Mesenteric fat pad (tissue), 1 donor: ENCODE data around the gene ODF2L. TPM values are rescaled to one million over a fixed set of nuclear protein-coding genes. Genes with fewer than 3 reads are reported as not detected.
A peak's percentile ranks its signal among the peaks of the same experiment; 100 is the strongest.

Experiments used
- DNase-seq: peaks from one replicate; pipeline ENCODE4 v3.0.0-alpha.2; 2020; ENCODE audit warnings: low spot score
- long read RNA-seq: library from polyadenylated mRNA; unstranded; transcript quantifications from one replicate; pipeline ENCODE4 v2.0.0, GENCODE V29; 2020
- total RNA-seq: library from RNA; stranded (reverse); fragmentation: NEBNext Ultra II Directional; extraction: Animal tissue kit (Norgen Biotek cat#: 25700); gene quantifications from one replicate; pipeline ENCODE4 v1.2.1, GENCODE V29; 2021
- donor health status: DM: yes; HTN: yes; CAD: no.

Gene ODF2L, protein sequence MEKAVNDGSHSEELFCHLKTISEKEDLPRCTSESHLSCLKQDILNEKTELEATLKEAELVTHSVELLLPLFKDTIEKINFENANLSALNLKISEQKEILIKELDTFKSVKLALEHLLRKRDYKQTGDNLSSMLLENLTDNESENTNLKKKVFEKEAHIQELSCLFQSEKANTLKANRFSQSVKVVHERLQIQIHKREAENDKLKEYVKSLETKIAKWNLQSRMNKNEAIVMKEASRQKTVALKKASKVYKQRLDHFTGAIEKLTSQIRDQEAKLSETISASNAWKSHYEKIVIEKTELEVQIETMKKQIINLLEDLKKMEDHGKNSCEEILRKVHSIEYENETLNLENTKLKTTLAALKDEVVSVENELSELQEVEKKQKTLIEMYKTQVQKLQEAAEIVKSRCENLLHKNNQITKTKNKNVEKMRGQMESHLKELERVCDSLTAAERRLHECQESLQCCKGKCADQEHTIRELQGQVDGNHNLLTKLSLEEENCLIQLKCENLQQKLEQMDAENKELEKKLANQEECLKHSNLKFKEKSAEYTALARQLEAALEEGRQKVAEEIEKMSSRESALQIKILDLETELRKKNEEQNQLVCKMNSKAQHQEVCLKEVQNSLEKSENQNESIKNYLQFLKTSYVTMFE
- 48.2 TPM for total RNA-seq
- long read RNA-seq, transcript ODF2L-213 (2 exons, 1,650 nt): major isoform, 8 of 65 reads
- long read RNA-seq, partial matches to known transcripts: 25 of 65 reads
- long read RNA-seq, other reads (novel, unspliced or antisense): 27 of 65 reads

DNA sequence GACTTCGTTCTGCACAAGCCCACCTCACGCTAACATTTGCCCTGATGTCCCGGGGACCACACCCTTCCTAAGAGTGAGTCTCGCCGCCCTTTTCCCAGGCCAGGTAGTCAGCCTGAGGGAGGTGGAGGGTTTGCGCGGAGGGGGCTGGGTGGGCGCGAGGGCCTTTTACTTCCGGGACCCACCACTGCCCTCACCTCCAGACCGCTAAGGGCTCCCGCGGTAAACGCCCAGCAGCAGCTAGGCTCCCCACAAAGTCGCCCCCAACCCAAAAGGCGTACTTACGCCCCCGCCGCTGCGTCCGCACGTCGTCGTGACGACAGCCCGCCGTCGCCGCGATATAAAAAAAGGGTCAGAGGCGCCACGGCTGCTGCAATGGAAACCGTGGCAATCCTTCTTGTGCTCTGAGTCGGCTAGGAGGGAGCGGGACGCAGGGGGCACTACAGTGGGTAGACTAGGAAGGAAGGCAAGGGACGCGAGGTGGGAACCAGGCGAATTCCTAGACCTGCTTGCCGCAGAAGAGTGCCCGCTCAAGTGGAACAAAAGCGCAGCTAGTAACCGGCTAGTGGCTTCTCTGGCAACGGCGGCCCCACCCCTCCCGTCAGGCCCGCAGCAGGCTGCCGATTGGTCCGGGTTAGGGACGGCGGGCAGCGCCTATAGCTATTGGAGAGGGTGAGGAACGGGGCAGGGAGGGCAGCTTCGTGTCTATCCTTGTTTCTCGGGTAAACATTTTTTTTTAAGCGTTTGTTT lies at the start of gene ODF2L:
Gene ODF2L, minus strand, starts transcription at position 573 of the 747 bp plus-strand sequence. CDS start 9,296 bp downstream, outside the sequence.
- DNase-seq: peak; percentile 95

DNA sequence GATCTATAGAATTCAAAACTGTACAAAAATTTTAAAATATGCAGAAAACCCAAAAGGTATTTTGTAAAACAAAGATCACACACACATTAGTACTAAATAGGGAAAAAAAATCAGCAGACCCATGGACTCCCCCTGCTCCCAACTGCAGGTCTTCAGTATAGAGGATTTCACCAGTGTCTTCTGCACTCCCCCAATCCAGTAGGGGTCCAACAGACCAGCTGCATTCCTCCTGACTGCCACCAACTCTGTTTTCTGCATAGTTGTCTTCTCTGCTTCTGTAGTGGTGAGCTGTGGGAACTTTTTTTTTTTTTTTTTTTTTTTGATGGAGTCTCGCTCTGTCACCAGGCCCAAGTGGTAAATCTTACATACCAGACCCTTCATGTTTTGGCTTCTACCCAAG lies 49.8 kb upstream of the ODF2L start:
- no peak for DNase-seq

DNA sequence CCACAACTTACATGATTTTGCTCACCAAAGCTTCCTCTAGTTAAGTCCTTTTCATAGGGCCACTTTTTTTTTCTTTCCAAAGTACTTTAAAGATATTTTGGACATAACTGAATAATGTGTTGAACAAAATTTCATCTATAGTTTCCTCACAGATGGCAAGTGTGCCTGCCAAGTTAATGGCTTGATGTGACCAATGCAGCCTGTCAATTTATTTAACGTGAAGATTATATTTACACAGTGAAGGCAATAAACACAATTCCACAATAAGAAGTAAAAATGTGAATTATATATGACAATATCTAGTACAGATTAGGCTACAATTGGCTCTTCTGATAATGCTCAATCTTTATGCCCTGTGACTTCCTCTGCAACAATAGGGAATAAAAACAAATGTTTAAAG lies 45.9 kb upstream of the ODF2L start:
- DNase-seq: no peak

DNA sequence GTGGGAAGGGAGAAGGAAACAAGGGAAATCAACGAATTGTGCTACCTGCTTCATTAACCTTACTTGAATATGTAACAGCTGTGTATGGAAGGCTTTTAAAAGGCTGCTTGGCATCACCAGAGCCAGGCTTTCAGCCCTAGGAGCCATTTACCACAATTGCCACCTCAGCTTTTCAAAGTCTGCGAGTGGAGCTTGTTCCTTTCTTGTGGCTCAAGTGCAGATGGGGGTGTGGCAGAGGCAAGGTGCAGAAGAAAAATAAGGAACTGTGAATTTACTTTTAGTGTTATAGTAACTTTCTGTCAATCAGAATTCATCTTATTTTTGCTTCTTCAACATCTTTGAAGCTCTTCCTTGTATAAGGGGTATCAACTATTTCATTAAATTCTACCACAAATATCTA lies 45.5 kb upstream of the ODF2L start:
- no peak for DNase-seq

DNA sequence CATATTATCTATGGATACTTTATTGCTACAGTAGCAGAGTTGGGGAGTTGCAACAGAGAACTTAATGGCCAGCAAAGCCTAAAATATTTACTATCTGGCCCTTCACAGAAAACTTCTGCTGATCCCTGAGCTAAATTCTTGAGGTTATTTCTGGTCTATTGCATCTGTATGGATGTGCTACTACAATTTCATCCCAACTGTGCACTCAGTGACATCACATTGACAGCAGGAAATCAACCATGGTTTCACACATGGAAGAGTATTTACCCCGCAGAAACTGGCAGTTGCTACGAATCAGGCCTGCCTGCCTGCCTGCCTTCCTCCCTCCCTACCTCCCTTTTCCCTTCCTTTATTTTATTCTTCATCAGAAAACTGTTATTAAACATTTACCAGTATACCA lies 39.9 kb upstream of the ODF2L start:
- no peak for DNase-seq

DNA sequence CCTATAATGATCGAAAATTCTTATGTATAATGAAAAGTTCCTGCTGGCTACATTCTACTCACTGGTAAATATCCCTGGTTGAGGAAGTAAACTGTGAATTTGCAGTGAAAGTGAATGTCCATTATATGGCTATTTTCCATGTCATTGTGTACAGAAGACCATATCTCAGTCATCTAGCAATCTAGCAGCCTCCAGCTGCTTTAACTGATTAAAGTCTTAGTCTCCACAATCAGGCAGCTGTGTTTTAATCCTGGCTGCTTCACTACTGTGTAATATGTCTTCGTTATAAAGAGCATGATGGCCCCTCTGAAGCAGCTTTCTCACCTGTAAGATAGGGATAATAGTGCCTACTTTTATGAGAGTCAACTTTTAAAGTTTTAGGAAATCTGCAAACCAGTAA lies 39.2 kb upstream of the ODF2L start:
- DNase-seq: no peak

DNA sequence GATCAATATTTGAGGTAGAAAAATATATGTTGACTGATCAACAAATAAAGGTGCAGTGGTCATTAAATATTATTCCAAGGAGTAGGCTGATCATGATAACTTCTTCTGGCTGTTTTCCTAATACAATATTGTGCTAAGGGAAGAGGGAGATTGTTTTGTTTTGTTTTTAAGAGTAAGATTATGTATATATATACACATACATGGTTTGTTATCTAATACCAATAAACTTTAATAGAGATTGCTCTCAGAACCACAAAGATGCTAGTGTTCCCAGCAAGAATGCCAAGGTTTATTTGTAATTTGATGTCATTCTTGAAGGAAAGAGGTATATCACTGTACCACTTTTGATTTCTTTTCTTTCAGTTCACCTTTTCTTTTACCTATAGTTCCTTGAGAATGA lies 37.9 kb upstream of the ODF2L start:
- DNase-seq: no peak

DNA sequence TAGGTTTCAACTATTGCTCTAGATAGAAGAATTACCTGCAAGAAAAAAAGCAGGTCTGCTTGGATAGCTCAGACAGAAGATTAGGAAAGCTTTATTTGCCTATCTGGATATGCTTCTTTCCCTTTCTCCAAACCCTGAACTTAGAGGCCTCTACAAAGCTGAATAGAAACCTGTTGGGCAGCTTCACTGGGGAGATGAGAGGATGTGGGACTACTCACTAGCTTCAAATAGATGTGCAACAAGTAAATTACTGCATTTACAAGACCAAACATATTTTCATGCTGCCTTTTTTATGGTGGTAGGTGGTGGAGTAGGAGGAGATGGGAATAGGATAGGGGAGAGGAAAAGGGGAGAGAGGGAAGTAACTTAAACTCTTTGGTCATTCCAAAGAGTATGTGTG lies 34.3 kb upstream of the ODF2L start:
- no peak for DNase-seq

DNA sequence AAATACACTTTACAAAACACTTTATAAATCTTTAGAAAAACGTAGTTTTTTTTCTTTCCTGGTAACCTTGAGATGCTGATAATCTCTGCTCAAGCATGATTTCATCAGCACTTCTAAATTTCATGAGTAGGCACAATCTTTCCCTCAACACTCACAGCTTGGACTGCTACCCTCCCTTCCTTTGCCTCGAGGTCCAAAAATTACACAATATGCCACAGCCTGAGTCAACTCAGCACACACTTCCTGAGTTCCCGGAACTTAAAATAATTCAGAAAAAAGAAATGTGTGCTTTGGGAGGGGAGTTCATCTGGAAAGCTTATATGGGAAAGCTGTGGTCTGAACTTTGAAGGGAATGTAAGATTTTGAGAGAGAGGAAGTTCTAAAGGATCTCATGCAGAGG lies 33.7 kb upstream of the ODF2L start:
- DNase-seq: no peak

DNA sequence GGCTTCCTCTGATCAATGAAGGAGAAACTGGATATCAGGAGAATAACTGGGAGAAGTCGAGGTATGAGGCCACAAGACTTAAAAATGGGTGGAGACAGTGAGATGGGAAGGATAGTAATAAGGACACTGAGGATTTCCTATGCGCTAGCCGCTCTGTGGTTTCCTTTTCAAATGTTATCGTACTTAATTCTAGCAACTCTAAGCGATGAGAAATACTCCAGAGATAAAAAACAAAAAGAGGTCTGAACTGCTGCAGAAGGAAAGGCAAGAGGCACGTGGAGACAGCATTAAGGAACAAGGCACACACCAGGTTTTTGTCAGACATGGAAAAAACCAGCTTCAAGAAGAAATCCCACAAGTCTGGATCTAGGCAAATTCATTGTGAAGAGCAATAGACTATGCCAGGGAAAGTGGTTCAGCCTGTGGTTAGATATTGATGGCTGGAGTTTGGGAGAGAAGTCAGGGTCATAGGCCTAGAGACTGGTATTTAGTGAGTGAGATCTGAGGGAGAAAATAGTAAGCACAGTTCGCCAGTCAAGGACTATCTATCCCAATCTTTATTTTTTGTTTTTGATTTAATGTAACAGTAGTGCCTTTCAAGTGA lies 33.1 kb upstream of the ODF2L start:
- DNase-seq: no peak

DNA sequence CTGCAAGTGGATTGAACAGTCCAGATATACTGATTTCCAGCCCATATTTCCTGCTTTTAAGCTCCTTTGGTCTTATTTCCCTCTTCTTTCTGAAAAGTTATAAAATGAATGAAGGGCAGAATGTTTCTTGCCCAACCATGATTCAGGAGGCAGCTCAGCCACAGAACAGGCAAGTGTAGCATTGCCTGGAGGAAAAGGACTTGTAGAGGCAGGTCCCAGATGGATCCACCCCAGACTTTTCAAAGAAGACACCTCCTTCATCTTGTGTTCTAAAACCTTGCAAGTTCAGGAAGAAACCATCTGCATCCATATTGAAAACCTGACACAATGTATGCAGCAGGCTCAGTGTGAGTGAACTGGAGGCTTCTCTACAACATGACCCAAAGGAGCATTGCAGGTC lies 27.8 kb upstream of the ODF2L start, which contains the start of gene CLCA2:
Gene CLCA2, plus strand, starts transcription at position 299 of the 400 bp plus-strand sequence. Its CDS starts 77 bp downstream, at position 376.
- DNase-seq: no peak

DNA sequence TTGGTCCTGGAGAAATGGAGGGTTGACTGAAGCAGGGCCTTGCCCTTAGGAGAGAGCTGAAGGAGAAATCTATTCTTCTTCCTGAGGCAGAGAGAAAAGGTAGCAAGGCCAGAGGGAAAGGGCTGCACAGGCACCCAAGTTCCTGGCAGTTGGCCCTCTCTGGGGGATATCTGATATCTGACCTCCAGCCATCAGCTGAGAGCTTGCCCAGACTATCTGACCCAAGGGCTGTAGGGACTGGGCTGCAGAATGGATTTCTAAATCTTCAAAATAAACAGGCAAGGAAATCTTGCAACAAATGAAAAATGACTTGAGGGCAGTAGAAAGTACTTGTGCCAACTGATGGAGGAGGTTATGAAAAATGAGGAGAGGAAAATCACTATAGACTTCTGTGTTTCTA lies 27.4 kb upstream of the ODF2L start:
- DNase-seq: no peak

DNA sequence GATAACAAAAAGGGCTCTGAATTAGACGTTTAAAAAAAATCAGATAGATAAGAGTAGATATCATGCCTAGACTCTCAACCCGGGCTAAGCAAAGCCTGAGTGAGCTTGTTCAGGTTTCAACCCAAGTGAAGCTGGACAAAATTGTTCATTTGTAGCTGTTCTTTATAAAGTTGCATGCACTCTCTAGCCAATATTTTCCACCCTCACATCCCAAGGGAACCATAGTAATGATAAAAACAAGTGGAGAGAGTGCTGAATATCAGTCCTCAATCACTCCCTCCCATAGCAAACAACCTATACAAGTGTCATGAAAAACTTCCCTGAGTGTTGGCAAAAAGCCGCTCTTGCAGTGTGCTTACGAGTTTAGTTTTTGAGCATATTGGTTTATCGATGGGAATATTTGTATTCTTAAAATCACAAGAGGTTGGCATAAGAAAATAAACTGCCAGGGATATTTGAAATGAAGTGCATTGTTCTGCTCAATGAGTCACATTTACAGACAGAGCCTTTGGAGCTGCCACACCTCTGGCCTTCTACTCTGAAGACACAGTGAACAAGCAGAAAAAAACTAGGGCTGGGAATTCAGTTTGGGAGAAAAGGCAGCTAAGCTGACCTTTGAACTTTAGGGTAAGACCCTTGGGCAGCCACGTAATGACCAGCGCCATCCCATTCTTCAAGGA lies 25.6 kb upstream of the ODF2L start:
- no peak for DNase-seq

DNA sequence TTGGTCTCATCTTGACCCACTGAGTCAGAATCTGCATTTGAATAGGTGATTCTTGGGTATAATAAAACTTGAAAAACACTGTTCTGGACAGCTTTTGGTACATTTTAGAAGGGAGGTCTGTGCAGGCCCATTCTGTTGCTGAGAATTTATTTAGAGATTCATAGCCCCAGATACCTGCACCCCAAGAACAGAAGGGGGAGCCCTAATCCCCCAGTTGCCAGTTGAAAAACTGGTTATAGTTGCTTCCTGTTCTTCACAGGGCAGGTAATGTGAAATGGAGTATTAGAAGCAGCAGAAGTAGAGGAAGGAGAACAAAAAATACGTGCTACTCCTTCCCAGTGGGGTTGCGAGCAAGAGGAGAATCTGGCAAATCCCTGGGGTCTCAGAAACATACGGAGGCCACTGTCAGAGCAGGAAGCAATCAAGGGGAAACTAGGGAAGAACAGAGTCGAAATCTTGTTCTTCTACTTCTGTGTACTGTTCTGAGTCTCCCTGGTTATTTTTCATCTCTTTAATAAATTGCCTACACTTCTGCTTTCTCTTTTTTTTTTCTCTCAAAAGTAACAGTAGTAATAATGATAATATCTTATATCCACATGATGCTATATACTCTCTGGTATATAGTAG lies 23.3 kb upstream of the ODF2L start:
- DNase-seq: no peak

DNA sequence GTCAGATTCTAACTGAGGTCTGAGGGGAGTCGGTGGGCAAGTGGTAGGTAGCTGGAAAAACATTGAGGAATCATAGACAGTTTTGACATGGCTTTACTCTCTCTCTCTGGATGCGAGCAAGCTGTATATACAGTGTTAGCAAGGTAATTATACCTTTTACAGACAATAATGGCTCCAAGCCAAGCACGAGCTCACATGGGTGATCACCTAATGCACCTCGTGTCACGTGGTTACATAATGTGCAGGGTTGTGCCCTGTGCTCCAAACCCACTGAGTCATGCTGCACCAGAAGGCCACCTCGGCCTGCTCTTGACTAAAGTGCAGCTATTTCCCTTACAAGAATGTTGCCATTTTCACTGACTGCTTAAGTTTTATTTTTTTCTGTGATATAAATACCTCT lies 20.2 kb upstream of the ODF2L start:
- no peak for DNase-seq

DNA sequence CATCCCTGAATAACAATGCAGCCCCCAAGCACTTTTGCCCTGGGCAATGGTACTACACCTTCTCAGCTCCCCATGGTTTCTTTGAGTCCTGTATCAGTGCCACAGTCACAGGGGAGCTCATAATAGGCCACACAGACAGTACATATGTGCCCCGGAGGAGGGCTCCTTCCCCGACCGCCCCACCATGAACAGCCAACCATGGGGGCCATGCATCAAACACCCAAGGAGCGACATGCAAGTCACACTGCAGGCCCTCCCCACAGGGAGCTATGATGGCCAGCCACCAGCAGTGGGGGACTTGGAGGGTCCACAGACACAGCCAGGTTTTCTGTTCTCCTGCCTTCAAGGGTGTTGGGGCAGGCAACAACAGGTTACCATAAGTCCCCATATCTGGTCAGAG lies 14.8 kb upstream of the ODF2L start:
- no peak for DNase-seq

DNA sequence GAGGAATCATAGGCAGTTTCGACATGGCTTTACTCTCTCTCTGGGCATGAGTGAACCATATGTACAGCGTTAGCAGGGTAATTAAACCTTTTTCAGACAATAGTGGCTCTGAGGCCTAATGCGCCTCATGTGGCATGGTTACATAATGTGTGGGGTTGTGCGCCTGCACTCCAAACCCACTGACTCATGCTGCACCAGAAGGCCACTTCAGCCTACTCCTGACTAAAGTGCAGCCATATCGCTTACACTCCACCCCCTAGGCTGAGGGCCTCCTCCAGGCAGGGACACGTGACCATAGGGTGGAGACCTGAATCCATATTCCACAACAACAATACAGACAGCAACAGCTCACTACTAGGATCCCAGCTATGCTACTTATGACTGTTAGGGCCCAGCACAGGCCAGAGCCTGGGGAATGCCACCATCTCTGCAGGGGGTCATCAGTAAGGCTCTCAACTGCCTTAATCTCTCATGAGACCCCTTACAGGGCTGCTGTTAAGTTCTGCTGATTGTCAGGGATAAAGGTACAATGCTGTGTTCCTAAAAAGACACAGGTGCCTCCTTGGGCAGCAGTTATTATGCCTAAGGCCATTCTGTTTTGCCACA lies 13.4 kb upstream of the ODF2L start:
- DNase-seq: no peak

DNA sequence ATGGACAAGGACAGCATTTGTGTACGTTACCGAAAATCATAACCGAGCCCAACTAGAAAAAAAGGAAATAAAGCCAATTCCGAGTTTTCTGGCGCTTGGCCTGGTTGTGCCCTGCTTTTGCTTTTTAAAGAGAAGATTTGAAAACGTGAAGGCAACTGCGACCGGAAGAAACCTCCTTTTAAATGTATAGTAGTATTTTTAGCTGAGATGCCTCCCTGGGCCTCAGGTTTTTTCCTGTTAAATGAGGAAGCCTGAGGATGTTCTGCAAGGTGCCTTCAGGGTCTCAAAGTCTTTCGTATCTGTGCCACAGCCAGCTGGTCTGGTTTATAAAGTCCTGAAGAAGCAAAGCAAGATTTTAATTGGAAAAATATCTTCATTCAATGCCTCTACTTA lies 371 bp upstream of the ODF2L start:
- DNase-seq: no peak

DNA sequence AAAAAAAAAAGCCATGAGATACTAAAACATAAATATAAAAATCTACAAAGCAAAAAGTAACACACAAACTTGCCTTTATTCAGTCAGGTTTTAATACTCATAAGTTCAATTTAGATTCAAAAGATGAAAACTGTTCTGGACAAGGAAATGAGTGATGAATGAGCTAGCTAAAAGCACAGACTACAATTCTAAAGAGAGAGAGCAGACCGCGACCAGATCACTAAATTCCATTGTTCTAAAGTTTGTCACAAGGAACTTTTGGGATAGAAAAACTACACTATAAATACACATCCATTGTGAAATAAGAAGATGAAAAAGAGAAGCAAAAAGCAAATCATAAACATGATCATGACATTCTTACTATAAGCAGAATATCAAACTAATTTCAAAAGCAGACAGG lies 1.7 kb downstream of the ODF2L start:
- no peak for DNase-seq

DNA sequence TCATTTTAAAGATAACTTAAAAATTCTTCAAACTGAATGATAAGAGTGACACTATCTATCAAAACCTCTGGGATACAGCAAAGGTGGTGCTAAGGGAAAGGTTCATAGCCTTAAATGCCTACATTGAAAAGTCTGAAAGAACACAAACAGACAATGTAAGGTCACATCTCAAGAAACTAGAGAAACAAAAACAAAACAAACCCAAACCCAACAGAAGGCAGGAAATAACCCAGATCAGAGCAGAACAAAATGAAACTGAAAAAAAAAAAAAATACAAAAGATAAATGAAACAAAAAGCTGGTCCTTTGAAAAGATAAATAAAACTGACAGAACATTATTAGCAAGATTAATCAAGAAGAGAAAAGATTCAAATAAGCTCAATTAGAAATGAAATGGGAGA lies 6.8 kb downstream of the ODF2L start:
- DNase-seq: no peak
